Measurements from ENCODE around the gene PAX1.
A peak's percentile ranks its signal among the peaks of the same experiment; 100 is the strongest.

The PAX1 gene

DNA sequence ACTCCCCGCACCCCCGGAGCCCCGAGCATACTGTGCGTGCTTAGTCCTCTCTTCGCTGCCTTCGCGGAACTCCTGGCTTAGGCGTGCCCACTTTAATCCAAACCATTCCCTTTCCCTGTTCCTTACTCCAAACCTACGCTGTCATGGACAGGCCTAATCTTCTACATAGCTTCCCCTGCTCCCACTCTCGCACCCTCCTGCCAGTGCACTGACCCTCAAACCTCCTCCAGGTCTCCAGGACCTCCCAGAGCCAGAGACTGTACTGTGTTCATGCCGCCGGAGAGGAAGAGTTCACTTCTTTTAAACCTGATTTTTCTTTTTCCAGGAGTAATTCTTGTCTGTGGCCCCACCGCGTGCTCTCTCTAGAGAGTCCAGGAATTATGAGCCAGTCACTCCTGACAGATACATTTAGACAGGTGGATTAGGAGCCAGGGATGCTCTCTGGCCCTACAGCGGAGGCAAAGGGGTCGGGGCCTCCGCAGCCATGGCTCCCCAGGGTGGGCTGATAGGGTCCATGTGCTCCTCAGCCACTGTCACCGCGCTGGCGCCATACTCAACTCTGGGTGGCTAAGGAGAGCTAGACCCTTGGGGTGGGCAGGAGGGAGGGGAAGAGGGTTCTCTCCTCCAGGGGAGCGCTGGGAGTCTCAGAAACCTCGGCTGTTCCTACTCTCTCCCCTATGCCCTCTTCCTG is 1.6 kb upstream of the PAX1 start:
- DNase-seq (ENCODE audit: low spot score), result no peak

DNA sequence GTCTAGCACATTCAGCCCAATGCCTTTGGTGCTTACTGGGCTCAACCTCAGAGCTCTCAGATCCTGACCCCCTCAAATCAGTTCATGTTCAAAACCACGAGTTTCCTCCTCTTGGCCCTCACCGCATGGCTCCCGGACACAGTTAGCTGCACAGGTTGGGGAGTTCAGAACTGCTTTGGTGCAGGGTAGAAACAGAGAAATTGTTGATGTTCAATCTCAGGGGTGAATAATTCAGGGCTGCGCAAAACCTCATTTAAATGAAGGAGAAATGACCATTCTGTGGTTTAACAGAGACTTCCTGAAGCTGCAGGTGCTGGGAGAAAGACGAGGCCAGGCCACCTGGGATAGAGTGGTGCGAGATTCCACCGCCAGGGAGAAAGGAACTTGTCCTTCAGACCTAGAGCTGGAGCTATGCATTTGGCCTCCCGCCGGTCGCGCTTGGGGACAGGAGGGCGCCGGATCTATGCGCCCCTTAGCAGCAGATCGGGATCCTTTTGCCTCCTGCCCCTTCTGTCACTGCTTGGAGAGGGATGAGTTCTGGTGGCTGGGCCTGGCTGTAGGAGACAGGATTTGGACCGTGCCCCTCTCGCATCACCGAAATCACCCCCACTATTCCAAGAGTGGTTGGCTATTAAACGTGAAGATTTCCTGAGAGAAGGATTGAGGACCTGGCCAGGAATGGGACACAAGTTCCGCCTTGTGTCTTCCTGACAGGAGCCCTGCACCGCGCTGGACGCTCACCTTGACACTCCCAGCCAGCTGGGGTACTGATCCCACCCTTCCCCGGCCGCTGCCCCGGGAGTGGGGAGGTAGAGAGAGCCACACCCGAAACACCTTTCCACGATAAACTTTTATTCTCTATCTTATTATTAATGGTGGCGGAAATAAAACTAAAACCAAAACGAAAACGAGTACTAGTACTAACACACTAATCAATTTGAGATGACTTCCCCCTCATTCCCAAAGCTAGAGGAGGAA is 767 bp upstream of the PAX1 start:
- no peak for DNase-seq (ENCODE audit: low spot score)

GRCh38 chr20:21706261-21707195 is 1.1 kb downstream of the PAX1 start:
- DNase-seq (ENCODE audit: low spot score), result no peak

- no peak for DNase-seq (ENCODE audit: low spot score)
Measured at GRCh38 chr20:21707267-21707666, 1.8 kb downstream of the PAX1 start.

DNA sequence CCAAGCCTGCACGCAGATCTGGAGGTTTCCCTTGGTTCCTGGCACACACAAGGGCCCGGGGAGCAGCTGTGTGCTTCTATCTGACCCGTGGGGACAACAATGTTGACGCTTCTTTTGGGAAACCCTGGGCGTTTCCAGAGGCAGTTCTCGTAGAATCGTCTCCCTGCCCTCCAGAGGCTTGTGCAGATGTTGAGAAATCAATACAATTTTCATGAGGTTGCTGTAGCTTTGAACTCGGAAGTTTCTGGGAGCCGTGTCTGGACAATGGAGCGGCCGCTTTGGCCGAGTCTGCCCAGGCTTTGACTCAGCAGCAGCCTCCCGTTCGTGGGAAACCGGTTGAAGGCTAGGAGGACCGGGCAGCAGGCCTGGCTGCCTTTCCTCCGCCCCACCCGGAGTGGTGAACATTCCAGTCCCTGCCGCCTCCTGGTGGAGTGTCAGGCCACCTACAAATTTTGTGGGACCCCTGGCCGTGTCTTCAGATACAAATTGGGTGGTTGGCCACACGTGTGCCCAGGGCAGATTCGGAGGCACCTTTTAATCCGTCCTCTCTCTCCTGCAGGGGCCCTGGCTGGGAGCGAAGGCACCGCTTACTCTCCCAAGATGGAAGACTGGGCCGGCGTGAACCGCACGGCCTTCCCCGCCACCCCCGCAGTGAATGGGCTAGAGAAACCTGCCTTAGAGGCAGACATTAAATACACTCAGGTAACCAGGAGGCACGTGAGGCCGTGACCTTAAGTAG is 2.7 kb downstream of the PAX1 start:
- DNase-seq (ENCODE audit: low spot score), result no peak

GRCh38 chr20:21708738-21709534 is 3.5 kb downstream of the PAX1 start:
- DNase-seq (ENCODE audit: low spot score), result no peak

- no peak for DNase-seq (ENCODE audit: low spot score)
Measured at GRCh38 chr20:21709535-21709904, 4.1 kb downstream of the PAX1 start.

DNA sequence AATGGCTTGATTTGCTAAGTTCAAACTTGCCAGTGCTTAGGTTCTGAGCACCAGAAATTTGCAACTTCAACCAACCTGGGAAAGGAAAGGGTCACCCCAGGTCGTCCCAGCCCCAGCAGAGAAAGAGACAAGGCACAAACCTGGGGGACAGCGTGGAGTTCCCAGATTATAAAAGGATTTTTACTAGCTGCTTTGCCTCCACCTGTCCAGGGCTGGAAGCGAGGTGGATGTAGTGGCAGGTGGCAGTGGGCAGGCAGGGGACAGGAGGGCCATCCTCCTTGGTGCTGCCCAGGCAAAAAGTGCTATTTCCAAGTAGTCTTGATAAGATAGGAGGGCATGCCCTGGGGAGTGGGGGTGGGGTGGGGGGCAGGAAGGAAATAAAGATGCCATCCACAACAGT is 4.9 kb downstream of the PAX1 start:
- no peak for DNase-seq (ENCODE audit: low spot score)

DNA sequence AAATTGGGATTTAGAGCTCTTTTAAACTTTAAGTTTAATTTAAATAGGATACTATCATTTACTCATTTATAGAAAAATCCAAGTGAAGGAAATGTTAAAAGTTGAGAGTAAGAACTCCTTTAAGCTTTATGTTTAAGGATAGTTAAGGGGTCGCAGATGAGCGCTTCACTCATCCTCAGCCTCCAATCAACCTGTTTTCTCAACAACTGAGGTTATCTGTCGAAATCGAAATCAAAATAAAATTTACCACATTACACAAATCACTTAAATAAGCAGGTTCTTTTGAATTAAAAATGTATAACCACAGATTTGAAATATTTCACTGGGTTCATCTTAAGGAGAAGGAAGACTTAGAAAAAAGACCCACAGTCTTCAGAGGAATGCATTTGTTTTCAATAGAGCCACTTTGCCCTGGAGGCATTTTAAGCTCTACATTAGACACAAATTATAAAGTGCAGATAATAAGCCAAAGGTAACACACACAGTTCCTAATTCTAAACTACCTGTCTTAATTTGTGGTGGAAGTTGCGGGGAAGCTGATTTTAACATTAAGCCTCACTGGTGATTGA is 5.5 kb downstream of the PAX1 start:
- no peak for DNase-seq (ENCODE audit: low spot score)

DNA sequence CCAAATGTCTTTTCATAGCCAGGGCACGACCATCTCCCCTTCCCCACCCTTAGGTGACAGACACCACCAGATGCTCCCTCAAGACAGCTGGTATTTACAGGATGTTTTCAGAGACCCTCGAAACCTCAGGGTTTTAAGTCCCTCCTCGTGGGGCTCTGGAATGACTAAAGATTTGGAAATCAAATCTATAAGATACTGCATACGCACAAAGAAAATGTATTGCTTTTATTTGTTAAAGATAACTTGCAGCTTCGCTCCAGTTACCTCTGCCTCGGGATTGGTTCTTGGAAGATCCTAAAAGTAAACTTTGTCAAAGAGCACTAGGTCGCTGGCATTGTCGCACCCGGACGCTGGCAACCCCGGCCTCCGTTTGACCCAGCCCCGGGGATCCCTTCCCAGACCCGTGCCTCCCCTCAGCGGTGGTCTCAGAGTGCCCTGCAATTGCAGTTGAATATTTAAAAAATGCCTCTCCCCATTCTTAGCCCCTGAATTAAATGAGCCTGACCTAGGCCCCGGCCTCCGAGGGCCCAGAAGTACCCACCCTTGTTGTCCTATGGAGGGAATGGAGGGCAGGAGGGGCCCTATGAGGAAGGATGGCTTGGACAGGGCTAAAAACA is 7.1 kb downstream of the PAX1 start:
- no peak for DNase-seq (ENCODE audit: low spot score)

DNA sequence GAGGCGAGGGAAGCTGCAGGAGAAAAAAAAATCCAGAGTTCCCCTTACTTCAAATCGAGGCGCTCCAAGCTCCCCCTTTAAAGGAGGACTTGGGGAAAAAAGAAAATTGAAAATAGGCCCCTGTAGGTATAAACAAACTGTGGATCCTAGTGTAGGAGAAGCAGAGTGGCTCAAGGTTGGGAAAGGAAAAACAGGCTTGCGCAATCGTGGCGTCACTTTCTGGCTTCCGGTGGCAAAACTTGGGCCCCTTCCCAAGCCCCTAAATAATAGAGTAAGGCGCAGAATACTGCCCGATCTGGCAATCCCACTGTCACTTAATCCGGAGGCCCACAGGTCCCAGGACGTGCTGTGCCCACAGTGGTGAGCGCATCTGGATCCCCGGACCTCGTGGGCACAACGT is 8.0 kb downstream of the PAX1 start:
- DNase-seq (ENCODE audit: low spot score), result no peak

DNA sequence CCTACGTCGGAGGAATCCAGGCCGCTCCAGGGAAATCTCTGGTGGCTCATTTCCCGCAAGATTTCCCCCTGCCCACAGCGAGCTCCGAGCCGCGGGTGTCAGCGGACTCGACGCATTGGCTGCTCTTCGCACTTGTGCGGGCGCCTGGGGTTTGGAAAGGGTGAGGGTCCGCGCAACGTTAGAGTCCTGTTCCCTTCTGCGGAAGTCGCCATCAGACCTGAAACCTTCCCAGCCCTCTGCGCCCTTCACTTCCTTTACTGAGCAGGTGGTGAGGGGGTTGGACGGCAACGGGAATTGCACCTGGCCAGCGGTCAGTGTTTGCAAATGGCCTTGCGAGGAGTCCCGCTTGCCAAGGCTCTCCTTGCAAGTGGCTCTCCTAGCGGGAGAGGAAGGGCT is 8.4 kb downstream of the PAX1 start:
- DNase-seq (ENCODE audit: low spot score), result no peak

- no peak for DNase-seq (ENCODE audit: low spot score)
Measured at GRCh38 chr20:21714297-21715192, 9.1 kb downstream of the PAX1 start.

- DNase-seq (ENCODE audit: low spot score), result no peak
Measured at GRCh38 chr20:21715193-21715881, 9.9 kb downstream of the PAX1 start.

GRCh38 chr20:21719592-21720214 is 14.2 kb downstream of the PAX1 start:
- DNase-seq (ENCODE audit: low spot score), result peak; percentile 59

- no peak for DNase-seq (ENCODE audit: low spot score)
Measured at GRCh38 chr20:21725892-21726291, 20.4 kb downstream of the PAX1 start.

DNA sequence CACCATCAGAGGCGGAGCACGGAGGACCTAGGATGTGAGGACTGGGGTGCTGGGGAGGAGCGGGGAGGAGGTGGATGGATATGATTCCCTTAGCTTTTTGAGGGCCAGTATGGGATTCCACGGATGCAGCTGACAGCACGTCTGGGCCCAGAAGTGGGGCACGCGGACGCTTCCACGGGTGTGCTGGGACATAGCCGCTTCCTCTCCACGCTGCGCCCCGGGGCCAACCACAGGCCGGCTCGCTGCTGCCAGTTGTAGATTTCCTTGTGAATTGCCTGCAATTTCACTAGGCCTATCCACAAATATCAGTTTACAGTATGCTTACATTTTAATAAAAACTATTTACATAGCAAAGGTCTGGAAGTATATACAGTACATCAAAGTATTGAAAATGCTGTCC is 23.9 kb downstream of the PAX1 start:
- no peak for DNase-seq (ENCODE audit: low spot score)

- DNase-seq (ENCODE audit: low spot score), result no peak
Measured at GRCh38 chr20:21739161-21739560, 33.7 kb downstream of the PAX1 start.
